ENCODE data around the gene STRBP. TPM values are rescaled to one million over a fixed set of nuclear protein-coding genes. Genes with fewer than 3 reads are reported as not detected.

STRBP gene
- total and polyA plus RNA-seq, 9 of the 15 experiments (the other 6 are each of a cell fraction or from before 2014, with no cell fraction given) = 27.7 to 84.0 (median 70.2) TPM

DNA sequence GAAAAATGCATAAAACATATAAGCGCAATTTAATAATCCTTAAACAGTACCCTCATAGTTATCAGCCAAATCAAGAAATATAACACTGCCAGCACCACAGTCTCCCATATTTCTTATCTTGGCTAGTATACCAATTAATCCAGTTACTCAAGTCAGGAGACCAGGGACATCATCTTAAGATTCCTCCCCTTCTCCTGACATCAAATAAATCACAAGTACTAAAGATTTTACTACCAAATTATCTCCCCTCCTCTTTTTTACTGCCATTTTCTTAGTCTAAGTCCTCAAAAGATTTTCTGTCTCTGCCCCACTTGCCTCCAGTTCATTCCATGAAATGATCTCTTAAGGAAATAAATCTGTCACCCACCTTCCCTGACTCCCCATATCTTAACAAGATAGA lies 37.0 kb downstream of the STRBP start:
- intact Hi-C loops (cut with micrococcal nuclease) (no loop called here), in situ Hi-C loops (cut with MboI) (no loop called here)
- POLR2A ChIA-PET = no interaction called here
- no peaks in the 10 kb centered on the region for H3K9me3 ChIP-seq (replicated peaks; ENCODE audit: control insufficient read depth, insufficient read depth, low read depth, low read length)
- no peak for FAIRE-seq
- H3K4me1 ChIP-seq (replicated peaks in 1 of 2; ENCODE audit: control insufficient read depth in 2 of 2, insufficient read depth in 2 of 2, low read length in 2 of 2) = no peaks in the 10 kb centered on the region; a peak in 1 of 5 replicates
- no peak overlapping the region for H2AFZ ChIP-seq (ENCODE audit: low read depth, low read length)
- no peaks in the 10 kb centered on the region; the same call in 1 of the 2 replicates for H4K20me1 ChIP-seq (replicated peaks; ENCODE audit: control insufficient read depth, insufficient read depth, low read length)
- BruUV-seq (replicated peaks) = no TSS peak
- WGBS (ENCODE audit: insufficient coverage, low coverage, missing lambda C conversion rate) = 100% methylated on average over 1 of the region's 1 CpG
- no peak for DNase-seq (ENCODE audit: extremely low read depth in 1 of 4, low spot score in 3 of 4)
- H3K79me2 ChIP-seq (ENCODE audit: control insufficient read depth, insufficient read depth, low read length) = peaks cover 60% of the 10 kb centered on the region
- no peak overlapping the region for H3K9ac ChIP-seq (ENCODE audit: insufficient read depth in 1 of 2, low read depth in 2 of 2, low read length in 2 of 2)
- CTCF ChIA-PET (ENCODE audit: low intra/inter-chr PET ratio) = no interaction called here
- H3K27me3 ChIP-seq (ENCODE audit: control insufficient read depth in 2 of 2, insufficient read depth in 2 of 2, low read length in 2 of 2) = no peaks in the 10 kb centered on the region
- no peaks in the 10 kb centered on the region for H3K9me1 ChIP-seq (ENCODE audit: control insufficient read depth, insufficient read depth, low read length)
- H3K4me3 ChIP-seq = no peak overlapping the region
- no peak overlapping the region for H3K4me2 ChIP-seq (ENCODE audit: insufficient read depth, low read length)
- no peak for ATAC-seq
- peaks cover 22% of the 10 kb centered on the region for H3K36me3 ChIP-seq (ENCODE audit: control insufficient read depth, insufficient read depth, low read length)
- H3K27ac ChIP-seq (ENCODE audit: extremely low read depth, low read depth, low read length) = no peak overlapping the region
- TF ChIP-seq EZH2 (IDR thresholded peaks at IDR 0.05; ENCODE audit: borderline replicate concordance, low read depth, low read length) (no peak), ZNF79 (CRISPR knock-in tag; IDR thresholded peaks at IDR 0.05; ENCODE audit: low read depth) (no peak), ZNF232 (CRISPR knock-in tag; IDR thresholded peaks at IDR 0.05) (no peak), SMARCA4 (IDR thresholded peaks at IDR 0.05) (no peak), XRCC3 (IDR thresholded peaks at IDR 0.05) (no peak), PTBP1 (IDR thresholded peaks at IDR 0.05; ENCODE audit: low read depth, low read length) (no peak), ZNF408 (CRISPR knock-in tag; IDR thresholded peaks at IDR 0.05; ENCODE audit: low read depth) (no peak), ZNF143 (CRISPR knock-in tag; IDR thresholded peaks at IDR 0.05) (no peak), DNMT1 (IDR thresholded peaks at IDR 0.05) (no peak)
- TF ChIP-seq, protein P1, sequence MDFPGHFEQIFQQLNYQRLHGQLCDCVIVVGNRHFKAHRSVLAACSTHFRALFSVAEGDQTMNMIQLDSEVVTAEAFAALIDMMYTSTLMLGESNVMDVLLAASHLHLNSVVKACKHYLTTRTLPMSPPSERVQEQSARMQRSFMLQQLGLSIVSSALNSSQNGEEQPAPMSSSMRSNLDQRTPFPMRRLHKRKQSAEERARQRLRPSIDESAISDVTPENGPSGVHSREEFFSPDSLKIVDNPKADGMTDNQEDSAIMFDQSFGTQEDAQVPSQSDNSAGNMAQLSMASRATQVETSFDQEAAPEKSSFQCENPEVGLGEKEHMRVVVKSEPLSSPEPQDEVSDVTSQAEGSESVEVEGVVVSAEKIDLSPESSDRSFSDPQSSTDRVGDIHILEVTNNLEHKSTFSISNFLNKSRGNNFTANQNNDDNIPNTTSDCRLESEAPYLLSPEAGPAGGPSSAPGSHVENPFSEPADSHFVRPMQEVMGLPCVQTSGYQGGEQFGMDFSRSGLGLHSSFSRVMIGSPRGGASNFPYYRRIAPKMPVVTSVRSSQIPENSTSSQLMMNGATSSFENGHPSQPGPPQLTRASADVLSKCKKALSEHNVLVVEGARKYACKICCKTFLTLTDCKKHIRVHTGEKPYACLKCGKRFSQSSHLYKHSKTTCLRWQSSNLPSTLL (IDR thresholded peaks at IDR 0.05) = no peak
- TF ChIP-seq, protein P2, sequence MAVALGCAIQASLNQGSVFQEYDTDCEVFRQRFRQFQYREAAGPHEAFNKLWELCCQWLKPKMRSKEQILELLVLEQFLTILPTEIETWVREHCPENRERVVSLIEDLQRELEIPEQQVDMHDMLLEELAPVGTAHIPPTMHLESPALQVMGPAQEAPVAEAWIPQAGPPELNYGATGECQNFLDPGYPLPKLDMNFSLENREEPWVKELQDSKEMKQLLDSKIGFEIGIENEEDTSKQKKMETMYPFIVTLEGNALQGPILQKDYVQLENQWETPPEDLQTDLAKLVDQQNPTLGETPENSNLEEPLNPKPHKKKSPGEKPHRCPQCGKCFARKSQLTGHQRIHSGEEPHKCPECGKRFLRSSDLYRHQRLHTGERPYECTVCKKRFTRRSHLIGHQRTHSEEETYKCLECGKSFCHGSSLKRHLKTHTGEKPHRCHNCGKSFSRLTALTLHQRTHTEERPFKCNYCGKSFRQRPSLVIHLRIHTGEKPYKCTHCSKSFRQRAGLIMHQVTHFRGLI (CRISPR knock-in tag; IDR thresholded peaks at IDR 0.05) = no peak
- TF ChIP-seq, protein P3, sequence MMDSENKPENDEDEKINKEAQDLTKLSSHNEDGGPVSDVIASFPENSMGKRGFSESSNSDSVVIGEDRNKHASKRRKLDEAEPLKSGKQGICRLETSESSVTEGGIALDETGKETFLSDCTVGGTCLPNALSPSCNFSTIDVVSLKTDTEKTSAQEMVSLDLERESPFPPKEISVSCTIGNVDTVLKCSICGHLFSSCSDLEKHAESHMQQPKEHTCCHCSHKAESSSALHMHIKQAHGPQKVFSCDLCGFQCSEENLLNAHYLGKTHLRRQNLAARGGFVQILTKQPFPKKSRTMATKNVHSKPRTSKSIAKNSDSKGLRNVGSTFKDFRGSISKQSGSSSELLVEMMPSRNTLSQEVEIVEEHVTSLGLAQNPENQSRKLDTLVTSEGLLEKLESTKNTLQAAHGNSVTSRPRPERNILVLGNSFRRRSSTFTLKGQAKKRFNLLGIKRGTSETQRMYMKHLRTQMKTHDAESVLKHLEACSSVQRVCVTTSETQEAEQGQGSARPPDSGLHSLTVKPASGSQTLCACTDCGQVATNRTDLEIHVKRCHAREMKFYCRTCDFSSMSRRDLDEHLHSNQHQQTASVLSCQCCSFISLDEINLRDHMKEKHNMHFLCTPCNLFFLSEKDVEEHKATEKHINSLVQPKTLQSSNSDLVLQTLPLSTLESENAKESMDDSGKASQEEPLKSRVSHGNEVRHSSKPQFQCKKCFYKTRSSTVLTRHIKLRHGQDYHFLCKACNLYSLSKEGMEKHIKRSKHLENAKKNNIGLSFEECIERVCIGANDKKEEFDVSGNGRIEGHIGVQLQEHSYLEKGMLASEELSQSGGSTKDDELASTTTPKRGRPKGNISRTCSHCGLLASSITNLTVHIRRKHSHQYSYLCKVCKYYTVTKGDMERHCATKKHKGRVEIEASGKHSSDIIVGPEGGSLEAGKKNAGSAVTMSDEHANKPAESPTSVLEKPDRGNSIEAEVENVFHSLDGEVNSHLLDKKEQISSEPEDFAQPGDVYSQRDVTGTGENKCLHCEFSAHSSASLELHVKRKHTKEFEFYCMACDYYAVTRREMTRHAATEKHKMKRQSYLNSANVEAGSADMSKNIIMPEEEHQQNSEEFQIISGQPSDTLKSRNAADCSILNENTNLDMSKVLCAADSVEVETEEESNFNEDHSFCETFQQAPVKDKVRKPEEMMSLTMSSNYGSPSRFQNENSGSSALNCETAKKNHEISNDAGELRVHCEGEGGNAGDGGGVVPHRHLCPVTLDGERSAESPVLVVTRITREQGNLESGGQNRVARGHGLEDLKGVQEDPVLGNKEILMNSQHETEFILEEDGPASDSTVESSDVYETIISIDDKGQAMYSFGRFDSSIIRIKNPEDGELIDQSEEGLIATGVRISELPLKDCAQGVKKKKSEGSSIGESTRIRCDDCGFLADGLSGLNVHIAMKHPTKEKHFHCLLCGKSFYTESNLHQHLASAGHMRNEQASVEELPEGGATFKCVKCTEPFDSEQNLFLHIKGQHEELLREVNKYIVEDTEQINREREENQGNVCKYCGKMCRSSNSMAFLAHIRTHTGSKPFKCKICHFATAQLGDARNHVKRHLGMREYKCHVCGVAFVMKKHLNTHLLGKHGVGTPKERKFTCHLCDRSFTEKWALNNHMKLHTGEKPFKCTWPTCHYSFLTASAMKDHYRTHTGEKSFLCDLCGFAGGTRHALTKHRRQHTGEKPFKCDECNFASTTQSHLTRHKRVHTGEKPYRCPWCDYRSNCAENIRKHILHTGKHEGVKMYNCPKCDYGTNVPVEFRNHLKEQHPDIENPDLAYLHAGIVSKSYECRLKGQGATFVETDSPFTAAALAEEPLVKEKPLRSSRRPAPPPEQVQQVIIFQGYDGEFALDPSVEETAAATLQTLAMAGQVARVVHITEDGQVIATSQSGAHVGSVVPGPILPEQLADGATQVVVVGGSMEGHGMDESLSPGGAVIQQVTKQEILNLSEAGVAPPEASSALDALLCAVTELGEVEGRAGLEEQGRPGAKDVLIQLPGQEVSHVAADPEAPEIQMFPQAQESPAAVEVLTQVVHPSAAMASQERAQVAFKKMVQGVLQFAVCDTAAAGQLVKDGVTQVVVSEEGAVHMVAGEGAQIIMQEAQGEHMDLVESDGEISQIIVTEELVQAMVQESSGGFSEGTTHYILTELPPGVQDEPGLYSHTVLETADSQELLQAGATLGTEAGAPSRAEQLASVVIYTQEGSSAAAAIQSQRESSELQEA (IDR thresholded peaks at IDR 0.05; ENCODE audit: low read depth) = no peak

Measured in K562 (cell line).